ENCODE results near the gene WDR83. TPM values are rescaled to one million over a fixed set of nuclear protein-coding genes. Genes with fewer than 3 reads are reported as not detected.

The WDR83 gene
- total RNA-seq, 4 donors from 2014 or later = 10.0 to 19.7 (median 13.9) TPM

DNA sequence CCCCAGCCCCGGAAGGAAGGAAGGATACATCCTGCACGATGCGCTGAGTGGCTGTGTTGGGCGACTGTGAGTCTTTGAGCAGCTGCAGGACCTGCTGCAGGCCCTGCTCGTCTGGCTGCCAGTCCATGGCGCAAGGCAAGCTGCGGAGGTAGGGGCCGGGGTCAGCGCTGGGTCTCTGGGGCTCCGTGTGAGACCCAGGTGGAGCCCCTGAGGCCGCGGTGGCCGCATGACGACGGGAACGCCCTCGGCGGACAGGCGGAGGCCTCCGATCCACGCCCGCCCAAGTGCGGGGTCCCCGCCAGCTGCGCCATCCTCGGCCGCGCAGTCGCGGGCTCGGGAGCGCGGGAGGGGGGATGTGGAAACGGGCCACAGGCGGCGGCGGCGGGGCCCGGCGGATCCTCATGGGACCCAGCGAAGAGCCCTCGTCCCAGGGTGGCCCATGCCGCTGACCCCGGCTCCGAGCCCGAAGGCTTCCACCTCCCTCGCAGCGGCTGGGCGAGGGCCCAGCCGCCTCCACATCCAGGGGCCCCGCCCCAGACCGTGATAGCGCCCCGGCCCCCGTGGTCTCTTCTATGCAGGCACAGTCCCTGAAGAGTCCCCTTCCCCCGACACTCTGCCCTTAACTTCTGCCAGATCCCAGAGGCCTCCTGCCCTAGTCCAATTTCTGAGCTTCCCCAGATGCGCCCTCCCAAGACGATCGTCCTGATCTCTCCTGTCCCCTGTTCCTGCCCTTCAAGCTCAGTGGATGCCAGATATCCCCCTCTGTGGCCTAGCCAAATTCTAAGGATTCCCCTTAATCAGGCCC lies 54.4 kb downstream of the WDR83 start:
- peaks cover 22 to 33% (median 28%) of the 10 kb centered on the region in 4 donors for H3K36me3 ChIP-seq
- peak overlapping the region; percentile 88 to 98 (median 91) for H3K4me3 ChIP-seq
- TF ChIP-seq POLR2AphosphoS5 (IDR thresholded peaks at IDR 0.05) (peak in 1 of 2 donors; percentile 8), POLR2A (IDR thresholded peaks at IDR 0.05; ENCODE audit: low read depth) (no peak)
- TF ChIP-seq, protein P1, sequence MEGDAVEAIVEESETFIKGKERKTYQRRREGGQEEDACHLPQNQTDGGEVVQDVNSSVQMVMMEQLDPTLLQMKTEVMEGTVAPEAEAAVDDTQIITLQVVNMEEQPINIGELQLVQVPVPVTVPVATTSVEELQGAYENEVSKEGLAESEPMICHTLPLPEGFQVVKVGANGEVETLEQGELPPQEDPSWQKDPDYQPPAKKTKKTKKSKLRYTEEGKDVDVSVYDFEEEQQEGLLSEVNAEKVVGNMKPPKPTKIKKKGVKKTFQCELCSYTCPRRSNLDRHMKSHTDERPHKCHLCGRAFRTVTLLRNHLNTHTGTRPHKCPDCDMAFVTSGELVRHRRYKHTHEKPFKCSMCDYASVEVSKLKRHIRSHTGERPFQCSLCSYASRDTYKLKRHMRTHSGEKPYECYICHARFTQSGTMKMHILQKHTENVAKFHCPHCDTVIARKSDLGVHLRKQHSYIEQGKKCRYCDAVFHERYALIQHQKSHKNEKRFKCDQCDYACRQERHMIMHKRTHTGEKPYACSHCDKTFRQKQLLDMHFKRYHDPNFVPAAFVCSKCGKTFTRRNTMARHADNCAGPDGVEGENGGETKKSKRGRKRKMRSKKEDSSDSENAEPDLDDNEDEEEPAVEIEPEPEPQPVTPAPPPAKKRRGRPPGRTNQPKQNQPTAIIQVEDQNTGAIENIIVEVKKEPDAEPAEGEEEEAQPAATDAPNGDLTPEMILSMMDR (IDR thresholded peaks at IDR 0.05) = no peak
- intact Hi-C loops (cut with DNase I) = loop anchor here (5.0 kb wide), 1 partner anchor 49 kb away; no protein-coding TSS in a partner anchor
- peak overlapping the region; percentile 97 to 99 (median 98) for H3K27ac ChIP-seq (replicated peaks in 1 of 4)
- 2% methylated on average over 18 of the region's 59 CpGs for WGBS
- peaks cover 46 to 64% (median 61%) of the 10 kb centered on the region in 4 donors for H3K4me1 ChIP-seq
- no peaks in the 10 kb centered on the region for H3K9me3 ChIP-seq
- no peaks in the 10 kb centered on the region for H3K27me3 ChIP-seq
- no peak for DNase-seq (ENCODE audit: extremely low spot score)

DNA sequence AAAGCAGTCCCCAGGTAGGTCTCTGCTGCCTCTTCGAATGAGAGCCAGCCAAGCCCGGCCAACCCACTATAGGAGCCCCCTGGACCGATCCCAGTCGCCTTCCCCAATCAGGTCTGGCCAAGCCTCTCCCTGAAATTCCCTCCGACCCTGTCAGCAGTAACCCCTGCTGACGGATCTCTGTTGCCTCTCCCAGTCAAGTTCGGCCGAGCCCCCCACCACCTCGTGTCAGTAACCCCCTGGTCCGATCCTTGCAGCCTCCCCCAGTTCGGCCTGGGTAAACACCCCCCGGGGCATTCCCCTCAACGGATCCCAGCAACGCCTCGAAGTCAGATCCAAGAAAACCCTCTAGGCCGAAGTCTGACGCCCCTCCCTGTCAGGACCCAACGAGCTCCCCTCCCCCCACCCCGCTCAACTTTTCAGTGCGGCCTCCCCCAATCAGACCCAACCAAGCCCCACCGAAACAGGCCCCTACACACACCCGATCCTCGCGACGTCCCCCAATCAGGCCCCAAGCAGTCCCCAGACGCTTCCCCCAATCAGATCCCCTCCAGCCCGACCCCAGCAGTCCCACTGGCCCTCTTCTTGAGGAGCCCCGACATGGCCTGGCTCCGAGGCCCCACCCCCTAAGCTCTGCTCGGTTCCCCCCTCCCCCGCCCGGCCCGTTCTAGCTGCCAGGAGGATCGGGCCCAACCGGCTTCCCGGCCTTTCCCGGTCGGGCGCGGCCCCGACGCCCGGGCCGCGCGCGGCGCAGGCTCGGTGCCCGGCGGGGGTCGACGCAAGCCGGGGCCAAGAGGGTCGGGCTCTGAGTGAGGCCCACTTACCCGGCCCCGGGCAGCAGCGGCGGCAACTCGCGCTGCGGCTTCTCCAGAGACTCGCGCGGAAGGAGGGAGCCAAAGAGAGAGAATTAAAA lies 55.3 kb downstream of the WDR83 start:
- peak; percentile 93 for DNase-seq (ENCODE audit: extremely low spot score)
- TF ChIP-seq, protein P1 (IDR thresholded peaks at IDR 0.05) = no peak
- TF ChIP-seq POLR2A (IDR thresholded peaks at IDR 0.05; ENCODE audit: low read depth) (no peak), POLR2AphosphoS5 (IDR thresholded peaks at IDR 0.05) (no peak), EP300 (IDR thresholded peaks at IDR 0.05) (no peak)
- Histone ChIP-seq H3K36me3 (peaks cover 16 to 24% (median 20%) of the 10 kb centered on the region in 4 donors), H3K27ac (replicated peaks in 1 of 4) (peak overlapping the region; percentile 97 to 99 (median 98)), H3K4me3 (peak overlapping the region; percentile 88 to 98 (median 91)), H3K27me3 (no peaks in the 10 kb centered on the region), H3K4me1 (peaks cover 46 to 59% (median 56%) of the 10 kb centered on the region in 4 donors), H3K9me3 (no peaks in the 10 kb centered on the region)
- 0% methylated on average over 26 of the region's 65 CpGs for WGBS
- intact Hi-C loops (cut with DNase I) = loop anchor here (5.0 kb wide), 1 partner anchor 50 kb away; no protein-coding TSS in a partner anchor

DNA sequence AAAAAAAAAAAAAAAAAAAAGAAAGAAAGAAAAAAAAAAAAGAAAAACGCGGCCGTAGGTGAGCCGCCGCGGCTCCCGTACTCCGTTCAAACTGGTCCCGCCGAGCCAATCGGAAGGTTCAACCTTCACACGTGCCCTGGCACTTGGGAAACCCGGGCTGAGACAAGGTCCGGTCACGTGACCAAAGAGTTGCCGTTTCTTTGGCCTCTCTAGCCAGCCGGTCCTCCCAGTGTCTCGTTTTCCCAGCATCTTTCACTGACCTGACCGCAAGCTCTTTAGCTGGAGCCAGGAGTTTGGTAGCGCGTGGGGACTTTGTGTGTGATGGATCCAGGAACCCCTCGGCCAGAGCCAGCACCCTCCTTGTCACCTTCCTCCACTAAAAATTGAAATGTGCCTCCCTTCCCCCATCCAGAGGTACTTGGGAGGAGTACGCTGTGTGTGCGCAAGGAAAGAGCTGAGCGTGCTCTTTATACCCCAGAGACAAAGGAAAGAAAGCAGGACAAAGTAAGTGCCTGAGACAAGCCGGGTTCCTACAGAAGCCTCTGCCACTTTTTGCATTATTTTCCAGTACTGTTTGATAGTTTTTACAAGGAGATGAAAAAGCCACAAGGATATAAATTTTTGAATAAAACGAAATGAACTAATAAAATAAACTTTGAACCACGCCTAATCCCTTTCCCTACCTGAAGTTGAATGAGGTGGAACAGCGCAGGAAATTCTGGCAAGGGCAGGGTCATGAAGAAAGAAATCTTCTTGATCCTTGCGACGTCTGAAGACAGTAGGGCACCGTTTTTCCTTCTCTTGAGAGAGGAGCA lies 56.2 kb downstream of the WDR83 start:
- TF ChIP-seq POLR2AphosphoS5 (IDR thresholded peaks at IDR 0.05) = peak; percentile 85 to 89
- no peak for TF ChIP-seq EP300 (IDR thresholded peaks at IDR 0.05)
- under 1% methylated on average over 32 of the region's 32 CpGs for WGBS
- Histone ChIP-seq H3K4me1 (peaks cover 46 to 56% (median 55%) of the 10 kb centered on the region in 4 donors), H3K27ac (replicated peaks in 1 of 4) (peak overlapping the region; percentile 97 to 99 (median 98)), H3K27me3 (no peaks in the 10 kb centered on the region), H3K36me3 (peaks cover 10 to 20% (median 19%) of the 10 kb centered on the region in 4 donors), H3K9me3 (no peaks in the 10 kb centered on the region), H3K4me3 (peak overlapping the region; percentile 88 to 98 (median 91))
- DNase-seq (ENCODE audit: extremely low spot score) = peak; percentile 99
- intact Hi-C loops (cut with DNase I) = loop anchor here (5.0 kb wide), 1 partner anchor 50 kb away; no protein-coding TSS in a partner anchor

DNA sequence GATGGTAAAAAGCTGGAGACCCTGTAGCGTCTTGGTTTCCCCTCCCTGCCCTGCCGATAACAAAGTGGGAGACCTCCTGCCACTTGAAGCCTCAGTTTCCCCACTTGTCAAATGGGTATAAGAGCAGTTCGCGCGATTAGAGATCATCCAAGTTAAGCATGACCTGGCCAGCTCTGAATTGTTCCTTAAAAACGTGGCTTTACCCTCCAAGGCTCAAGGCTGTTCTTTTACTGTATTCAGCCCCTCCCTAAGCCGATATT lies 56.7 kb downstream of the WDR83 start:
- intact Hi-C loops (cut with DNase I) = loop anchor here (5.0 kb wide), 1 partner anchor 51 kb away; no protein-coding TSS in a partner anchor
- Histone ChIP-seq H3K36me3 (peaks cover 7 to 20% (median 16%) of the 10 kb centered on the region in 4 donors), H3K27ac (replicated peaks in 1 of 4) (peak overlapping the region; percentile 97 to 99 (median 98)), H3K4me1 (peaks cover 46 to 54% (median 53%) of the 10 kb centered on the region in 4 donors), H3K9me3 (no peaks in the 10 kb centered on the region), H3K27me3 (no peaks in the 10 kb centered on the region), H3K4me3 (peak overlapping the region; percentile 88 to 98 (median 91))
- TF ChIP-seq, protein P1 (IDR thresholded peaks at IDR 0.05) = no peak
- TF ChIP-seq POLR2A (IDR thresholded peaks at IDR 0.05; ENCODE audit: low read depth) (no peak), POLR2AphosphoS5 (IDR thresholded peaks at IDR 0.05) (no peak), EP300 (IDR thresholded peaks at IDR 0.05) (no peak)
- 7% methylated on average over 6 of the region's 7 CpGs for WGBS
- no peak for DNase-seq (ENCODE audit: extremely low spot score)
